Measurements from ENCODE around the gene EID1. TPM values are rescaled to one million over a fixed set of nuclear protein-coding genes. Genes with fewer than 3 reads are reported as not detected.

The EID1 gene
- total RNA-seq, 1 experiment from 2014 or later, result 86.7 TPM

GRCh38 chr15:48922046-48922445, 44.1 kb downstream of the EID1 start:
- no peaks in the 10 kb centered on the region for H4K20me1 ChIP-seq (ENCODE audit: insufficient read depth, low read depth, low read length)
- DNase-seq, result no peak

DNA sequence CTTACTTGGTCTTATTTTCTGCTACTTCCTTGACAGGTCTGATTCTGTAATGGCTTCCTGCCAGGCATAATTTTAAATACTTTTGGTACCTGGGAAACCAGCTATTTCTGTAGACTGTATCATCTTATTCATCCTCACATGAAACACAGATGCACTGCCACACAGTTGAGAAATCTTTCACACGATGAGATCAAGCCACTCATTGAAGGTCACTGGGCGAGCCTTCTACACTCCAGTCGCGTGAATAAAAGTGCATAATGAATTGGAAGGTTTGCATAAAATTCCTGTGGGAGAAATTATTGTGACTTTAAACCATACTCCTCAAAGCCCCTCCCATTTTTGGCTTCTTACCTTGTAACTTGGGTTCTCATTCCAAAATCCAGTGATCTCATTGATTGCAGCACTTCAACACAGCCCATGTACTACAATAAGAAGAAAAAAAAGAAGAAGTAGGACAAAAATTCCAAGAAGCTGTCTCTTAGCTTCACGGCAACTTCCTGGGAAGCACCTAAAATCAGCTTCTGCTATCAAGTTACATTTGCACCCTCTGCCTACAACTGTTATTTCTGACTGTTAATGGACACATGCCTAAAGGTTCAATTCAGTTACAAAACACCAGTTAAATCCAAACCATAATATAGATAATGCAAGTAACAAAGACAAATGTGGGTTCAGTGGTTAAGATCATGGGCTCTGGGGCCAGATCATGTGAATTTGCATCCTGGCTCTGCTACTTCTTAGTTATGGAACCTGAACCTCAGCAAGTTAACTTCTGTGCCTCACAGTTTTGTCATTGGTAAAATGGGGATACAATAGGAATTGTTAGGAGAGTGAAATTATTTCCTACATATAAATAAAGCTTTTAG, 46.8 kb downstream of the EID1 start:
- no peaks in the 10 kb centered on the region for H3K79me2 ChIP-seq (ENCODE audit: low read length)
- H3K9me2 ChIP-seq (replicated peaks; ENCODE audit: insufficient read depth, low read length), result no peaks in the 10 kb centered on the region
- H3K9ac ChIP-seq (ENCODE audit: low read length), result no peak overlapping the region
- H3K27me3 ChIP-seq (ENCODE audit: low read length), result no peaks in the 10 kb centered on the region
- no peaks in the 10 kb centered on the region for H3K9me3 ChIP-seq (ENCODE audit: low read length)
- no peak overlapping the region for H3K4me3 ChIP-seq (ENCODE audit: low read length)
- no peaks in the 10 kb centered on the region for H3K4me1 ChIP-seq (ENCODE audit: low read length)
- H3K27ac ChIP-seq (ENCODE audit: low read length), result no peak overlapping the region
- no peak overlapping the region for H3K4me2 ChIP-seq (ENCODE audit: low read depth, low read length, poor library complexity, severe bottlenecking)
- no peaks in the 10 kb centered on the region for H3K36me3 ChIP-seq (ENCODE audit: insufficient read depth, low read length)
- H2AFZ ChIP-seq (ENCODE audit: low read length), result no peak overlapping the region
- DNase-seq, result no peak
- no peaks in the 10 kb centered on the region for H4K20me1 ChIP-seq (ENCODE audit: insufficient read depth, low read depth, low read length)

More at GRCh38 chr15:48922046-48922445, 44.1 kb downstream of the EID1 start:
- no peaks in the 10 kb centered on the region for H3K9me3 ChIP-seq (ENCODE audit: low read length)
- no peaks in the 10 kb centered on the region for H3K79me2 ChIP-seq (ENCODE audit: low read length)
- H3K4me2 ChIP-seq (ENCODE audit: low read depth, low read length, poor library complexity, severe bottlenecking), result no peak overlapping the region
- H3K27me3 ChIP-seq (ENCODE audit: low read length), result no peaks in the 10 kb centered on the region
- H3K27ac ChIP-seq (ENCODE audit: low read length), result no peak overlapping the region
- H2AFZ ChIP-seq (ENCODE audit: low read length), result no peak overlapping the region
- no peak overlapping the region for H3K4me3 ChIP-seq (ENCODE audit: low read length)
- H3K9me2 ChIP-seq (replicated peaks; ENCODE audit: insufficient read depth, low read length), result no peaks in the 10 kb centered on the region
- H3K9ac ChIP-seq (ENCODE audit: low read length), result no peak overlapping the region
- H3K36me3 ChIP-seq (ENCODE audit: insufficient read depth, low read length), result no peaks in the 10 kb centered on the region
- H3K4me1 ChIP-seq (ENCODE audit: low read length), result no peaks in the 10 kb centered on the region

DNA sequence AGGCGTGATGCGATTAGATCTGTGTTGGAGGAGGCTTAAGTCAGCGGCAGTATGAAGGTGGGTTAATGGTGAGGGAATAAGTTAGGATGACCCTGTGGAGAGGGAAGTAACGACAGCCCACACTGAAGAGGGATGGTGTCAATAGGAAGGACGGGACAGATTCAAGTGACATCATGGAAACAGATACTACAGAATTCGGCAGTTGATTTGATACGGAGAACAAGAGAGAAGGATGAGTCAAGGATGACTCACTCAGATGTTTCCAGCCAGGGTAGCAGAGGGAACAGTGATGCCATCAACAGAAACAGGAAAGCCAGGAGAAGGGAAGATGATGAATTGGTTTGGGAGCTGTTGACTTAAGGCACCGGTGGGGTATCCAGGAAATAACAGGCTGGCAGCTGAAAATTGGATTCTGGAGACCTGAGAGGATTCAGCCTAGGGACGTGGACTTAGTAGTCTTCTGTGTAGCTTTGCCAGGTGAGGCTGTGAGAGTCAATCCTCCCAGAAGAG, 47.8 kb downstream of the EID1 start:
- no peaks in the 10 kb centered on the region for H3K4me1 ChIP-seq (ENCODE audit: low read length)
- H3K9me3 ChIP-seq (ENCODE audit: low read length), result no peaks in the 10 kb centered on the region
- no peaks in the 10 kb centered on the region for H3K27me3 ChIP-seq (ENCODE audit: low read length)
- no peak overlapping the region for H3K9ac ChIP-seq (ENCODE audit: low read length)
- no peak overlapping the region for H3K4me3 ChIP-seq (ENCODE audit: low read length)
- H3K9me2 ChIP-seq (replicated peaks; ENCODE audit: insufficient read depth, low read length), result no peaks in the 10 kb centered on the region
- no peak overlapping the region for H3K27ac ChIP-seq (ENCODE audit: low read length)
- H3K36me3 ChIP-seq (ENCODE audit: insufficient read depth, low read length), result no peaks in the 10 kb centered on the region
- H2AFZ ChIP-seq (ENCODE audit: low read length), result no peak overlapping the region
- H3K79me2 ChIP-seq (ENCODE audit: low read length), result no peaks in the 10 kb centered on the region
- H3K4me2 ChIP-seq (ENCODE audit: low read depth, low read length, poor library complexity, severe bottlenecking), result no peak overlapping the region
- no peaks in the 10 kb centered on the region for H4K20me1 ChIP-seq (ENCODE audit: insufficient read depth, low read depth, low read length)
- no peak for DNase-seq

- H4K20me1 ChIP-seq (ENCODE audit: insufficient read depth, low read depth, low read length), result no peaks in the 10 kb centered on the region
- no peaks in the 10 kb centered on the region for H3K79me2 ChIP-seq (ENCODE audit: low read length)
- no peak overlapping the region for H3K9ac ChIP-seq (ENCODE audit: low read length)
- H3K9me3 ChIP-seq (ENCODE audit: low read length), result no peaks in the 10 kb centered on the region
- no peak for DNase-seq
- H3K4me2 ChIP-seq (ENCODE audit: low read depth, low read length, poor library complexity, severe bottlenecking), result no peak overlapping the region
- H3K27me3 ChIP-seq (ENCODE audit: low read length), result no peaks in the 10 kb centered on the region
- no peak overlapping the region for H3K4me3 ChIP-seq (ENCODE audit: low read length)
- H2AFZ ChIP-seq (ENCODE audit: low read length), result no peak overlapping the region
- no peaks in the 10 kb centered on the region for H3K4me1 ChIP-seq (ENCODE audit: low read length)
- no peak overlapping the region for H3K27ac ChIP-seq (ENCODE audit: low read length)
- H3K9me2 ChIP-seq (replicated peaks; ENCODE audit: insufficient read depth, low read length), result no peaks in the 10 kb centered on the region
- no peaks in the 10 kb centered on the region for H3K36me3 ChIP-seq (ENCODE audit: insufficient read depth, low read length)
These were observed 51.1 kb downstream of the EID1 start for GRCh38 chr15:48928877-48929538.

- Histone ChIP-seq H3K4me1 (ENCODE audit: low read length) (no peaks in the 10 kb centered on the region), H3K27ac (ENCODE audit: low read length) (no peak overlapping the region), H3K79me2 (ENCODE audit: low read length) (no peaks in the 10 kb centered on the region), H3K36me3 (ENCODE audit: insufficient read depth, low read length) (no peaks in the 10 kb centered on the region), H3K9me3 (ENCODE audit: low read length) (no peaks in the 10 kb centered on the region), H3K4me2 (ENCODE audit: low read depth, low read length, poor library complexity, severe bottlenecking) (no peak overlapping the region), H3K4me3 (ENCODE audit: low read length) (no peak overlapping the region), H3K9ac (ENCODE audit: low read length) (no peak overlapping the region), H4K20me1 (ENCODE audit: insufficient read depth, low read depth, low read length) (no peaks in the 10 kb centered on the region), H3K27me3 (ENCODE audit: low read length) (no peaks in the 10 kb centered on the region), H3K9me2 (replicated peaks; ENCODE audit: insufficient read depth, low read length) (no peaks in the 10 kb centered on the region), H2AFZ (ENCODE audit: low read length) (no peak overlapping the region)
- DNase-seq, result no peak
These were observed 51.7 kb downstream of the EID1 start for GRCh38 chr15:48929661-48930060.

Other genes starting within 250 kb of the EID1 start
- gene FBN1, start 232.4 kb upstream of the EID1 start, total RNA-seq (2014; rRNA removed; shearing (Covaris generic); ENCODE audit: low replicate concordance), result 0.86 and 1.2 TPM in 2 replicates
- gene CEP152, start 67.1 kb upstream of the EID1 start, total RNA-seq (2014; rRNA removed; shearing (Covaris generic); ENCODE audit: low replicate concordance), result 28.9 and 43.2 TPM in 2 replicates
- gene SHC4, start 85.8 kb downstream of the EID1 start, total RNA-seq (2014; rRNA removed; shearing (Covaris generic); ENCODE audit: low replicate concordance), result 0.22 TPM in 1 of 2 replicates, not detected in the other
- gene SECISBP2L, start 168.3 kb downstream of the EID1 start, total RNA-seq (2014; rRNA removed; shearing (Covaris generic); ENCODE audit: low replicate concordance), result 16.3 and 28.7 TPM in 2 replicates

Measured in Karpas-422 (cell line).